Body of pancreas (tissue), 4 donors: ENCODE measurements around the gene PTCHD4. TPM values are rescaled to one million over a fixed set of nuclear protein-coding genes. Genes with fewer than 3 reads are reported as not detected.

Experiments
- ATAC-seq: fragments of 150-250 bp; one replicate; pipeline ENCODE4 v1.9.1; 2016
- DNase-seq, 4 donors: peaks; one replicate each; pipeline ENCODE4 v3.0.0-alpha.2; 2019
- H3K27ac ChIP-seq, 4 donors: fragments of 200-600 bp; sonication (generic); 1 replicate in 3 of 4; 2 replicates in 1 of 4; pipeline versions ENCODE4 v1.5.1 to v1.6.1; 2016 to 2019; ENCODE audit warnings: mild to moderate bottlenecking in 1 of 4, mixed read lengths in 1 of 4, moderate library complexity in 1 of 4
- H3K27me3 ChIP-seq, 2 donors: fragments of 200-600 bp; sonication (generic); one replicate each; pipeline ENCODE4 v1.6.0; 2016; ENCODE audit warnings: mild to moderate bottlenecking in 1 of 2
- H3K36me3 ChIP-seq, 2 donors: fragments of 200-600 bp; sonication (generic); replicated peaks in 1 of 2; 2 replicates each; pipeline ENCODE4 v1.5.1; 2016; ENCODE audit warnings: low read depth in 2 of 2; ENCODE audit not compliant: insufficient read depth in 1 of 2
- H3K4me1 ChIP-seq: fragments of 200-600 bp; sonication (generic); one replicate; pipeline ENCODE4 v1.6.0; 2016
- H3K4me3 ChIP-seq, 2 donors: fragments of 200-600 bp; sonication (generic); 1 replicate in 1 of 2; 2 replicates in 1 of 2; pipeline ENCODE4 v1.5.1; 2016 to 2019
- H3K9me3 ChIP-seq, 3 donors: fragments of 200-600 bp; sonication (generic); 1 replicate in 2 of 3; 2 replicates in 1 of 3; pipeline ENCODE4 v1.5.1; 2016
- POLR2A ChIP-seq, 3 donors: fragments of 450-650 bp; IDR thresholded peaks; one replicate each; pipeline ENCODE4 v1.6.1; 2016; ENCODE audit warnings: antibody characterized with exemption in 3 of 3, mild to moderate bottlenecking in 2 of 3
- WGBS, 2 donors: methylation state at CpG; one replicate each; pipeline ENCODE4 v1.1.5; 2017; 5-methylcytosine and 5-hydroxymethylcytosine counted together
- intact Hi-C: fragments of 100-400 bp; cut with DNase I; formaldehyde crosslinking; loops from one replicate; pipeline ENCODE4 v1.15.1; 2023
- total RNA-seq, 2 donors: library from RNA; depleted of rRNA; stranded (reverse); fragments of >200 nt; gene quantifications; one replicate each; pipeline ENCODE4 v1.1.0, GENCODE V29; 2016
- TF ChIP-seq, protein P1 (sequence below), 7 experiments: fragments of 450-650 bp in 4 of 7; fragments of 200-600 bp in 3 of 7; sonication (generic) in 3 of 7; IDR thresholded peaks; one replicate each; pipeline ENCODE4 v1.5.1; 2016 to 2019; ENCODE audit warnings: antibody characterized with exemption in 7 of 7

PTCHD4 gene
- total RNA-seq, 2 donors from 2014 or later = 0.26 TPM; not detected in 1

DNA sequence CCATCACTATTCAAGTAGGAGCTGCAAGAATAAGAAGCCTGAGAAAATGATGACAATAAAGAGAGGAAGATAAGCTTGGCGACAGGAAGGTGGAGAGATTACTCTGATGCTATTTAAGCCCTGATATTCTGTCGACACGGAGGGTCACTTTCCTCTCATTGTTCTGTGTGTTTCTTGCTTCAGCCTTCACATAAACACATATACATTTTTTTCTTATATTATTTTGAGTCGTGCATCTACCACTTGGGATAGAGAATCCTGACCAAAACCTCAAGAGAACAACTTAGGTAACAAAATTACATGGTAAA lies 10.5 kb downstream of the PTCHD4 start:
- H3K4me1 ChIP-seq = no peaks in the 10 kb centered on the region
- H3K27ac ChIP-seq = no peak overlapping the region
- H3K36me3 ChIP-seq = no peaks in the 10 kb centered on the region
- WGBS, 2 donors = 30 to 39% methylated on average over 4 of the region's 4 CpGs
- no peaks in the 10 kb centered on the region for H3K9me3 ChIP-seq
- H3K27me3 ChIP-seq = no peaks in the 10 kb centered on the region
- DNase-seq (no peak), ATAC-seq (no peak)
- H3K4me3 ChIP-seq = no peak overlapping the region
- intact Hi-C loops = no loop called here
- TF ChIP-seq, protein P1, sequence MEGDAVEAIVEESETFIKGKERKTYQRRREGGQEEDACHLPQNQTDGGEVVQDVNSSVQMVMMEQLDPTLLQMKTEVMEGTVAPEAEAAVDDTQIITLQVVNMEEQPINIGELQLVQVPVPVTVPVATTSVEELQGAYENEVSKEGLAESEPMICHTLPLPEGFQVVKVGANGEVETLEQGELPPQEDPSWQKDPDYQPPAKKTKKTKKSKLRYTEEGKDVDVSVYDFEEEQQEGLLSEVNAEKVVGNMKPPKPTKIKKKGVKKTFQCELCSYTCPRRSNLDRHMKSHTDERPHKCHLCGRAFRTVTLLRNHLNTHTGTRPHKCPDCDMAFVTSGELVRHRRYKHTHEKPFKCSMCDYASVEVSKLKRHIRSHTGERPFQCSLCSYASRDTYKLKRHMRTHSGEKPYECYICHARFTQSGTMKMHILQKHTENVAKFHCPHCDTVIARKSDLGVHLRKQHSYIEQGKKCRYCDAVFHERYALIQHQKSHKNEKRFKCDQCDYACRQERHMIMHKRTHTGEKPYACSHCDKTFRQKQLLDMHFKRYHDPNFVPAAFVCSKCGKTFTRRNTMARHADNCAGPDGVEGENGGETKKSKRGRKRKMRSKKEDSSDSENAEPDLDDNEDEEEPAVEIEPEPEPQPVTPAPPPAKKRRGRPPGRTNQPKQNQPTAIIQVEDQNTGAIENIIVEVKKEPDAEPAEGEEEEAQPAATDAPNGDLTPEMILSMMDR (IDR thresholded peaks at IDR 0.05) = no peak
- TF ChIP-seq POLR2A (IDR thresholded peaks at IDR 0.05) = no peak

DNA sequence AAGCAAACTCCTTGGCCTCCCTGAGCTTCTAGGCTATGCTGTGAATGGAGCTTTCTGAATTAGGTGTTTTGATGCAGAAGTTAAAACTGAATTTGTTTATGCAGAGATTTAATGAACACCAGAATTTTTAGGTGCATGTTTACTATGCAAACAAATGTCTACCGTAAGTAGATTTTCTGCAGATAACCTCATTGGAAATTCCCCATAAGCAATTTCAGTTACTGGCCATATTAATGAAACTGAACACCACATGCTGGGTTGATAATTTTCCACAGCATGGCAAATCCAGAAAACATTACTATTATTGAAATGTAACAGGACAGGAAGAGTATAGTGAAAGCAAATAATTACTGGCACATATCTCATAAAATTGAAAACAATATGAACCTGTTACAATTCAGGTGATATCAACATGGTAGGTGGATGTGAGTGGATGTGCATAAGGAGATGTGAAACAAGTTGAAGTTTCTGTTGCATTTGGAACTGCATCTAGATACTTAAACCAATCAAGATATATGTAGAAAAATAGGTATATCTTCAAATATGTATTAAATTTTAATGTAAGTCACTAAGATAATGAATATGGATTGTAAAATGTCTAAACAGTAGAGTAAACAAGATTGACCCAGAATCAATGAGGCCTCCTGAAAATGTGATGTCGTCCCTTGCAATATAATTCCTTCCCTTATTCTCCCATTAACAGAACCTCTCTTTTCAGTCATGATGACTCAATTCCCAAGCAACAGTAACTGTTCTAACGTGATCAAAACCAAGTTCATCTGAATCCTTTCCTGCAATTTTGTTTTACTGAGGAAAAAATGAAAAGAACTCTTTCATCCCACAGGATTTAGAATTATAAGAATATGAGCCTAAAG lies 11.0 kb downstream of the PTCHD4 start:
- ATAC-seq (no peak), DNase-seq (no peak)
- H3K4me3 ChIP-seq = no peak overlapping the region
- TF ChIP-seq, protein P1 (IDR thresholded peaks at IDR 0.05) = no peak
- TF ChIP-seq POLR2A (IDR thresholded peaks at IDR 0.05) = no peak
- intact Hi-C loops = no loop called here
- no peaks in the 10 kb centered on the region for H3K9me3 ChIP-seq
- no peaks in the 10 kb centered on the region for H3K4me1 ChIP-seq
- 26 to 33% methylated on average over 3 of the region's 3 CpGs for WGBS, 2 donors
- no peak overlapping the region for H3K27ac ChIP-seq
- H3K36me3 ChIP-seq = no peaks in the 10 kb centered on the region
- no peaks in the 10 kb centered on the region for H3K27me3 ChIP-seq

GRCh38 chr6:48098923-48099322 lies 12.1 kb downstream of the PTCHD4 start:
- H3K27ac ChIP-seq = no peak overlapping the region
- 56 to 74% methylated on average over 3 of the region's 3 CpGs for WGBS, 2 donors
- intact Hi-C loops = no loop called here
- no peaks in the 10 kb centered on the region for H3K36me3 ChIP-seq
- ATAC-seq (no peak), DNase-seq (no peak)
- TF ChIP-seq, protein P1 (IDR thresholded peaks at IDR 0.05) = no peak
- no peak for TF ChIP-seq POLR2A (IDR thresholded peaks at IDR 0.05)
- H3K27me3 ChIP-seq = no peaks in the 10 kb centered on the region
- no peaks in the 10 kb centered on the region for H3K9me3 ChIP-seq
- H3K4me3 ChIP-seq = no peak overlapping the region
- no peaks in the 10 kb centered on the region for H3K4me1 ChIP-seq

DNA sequence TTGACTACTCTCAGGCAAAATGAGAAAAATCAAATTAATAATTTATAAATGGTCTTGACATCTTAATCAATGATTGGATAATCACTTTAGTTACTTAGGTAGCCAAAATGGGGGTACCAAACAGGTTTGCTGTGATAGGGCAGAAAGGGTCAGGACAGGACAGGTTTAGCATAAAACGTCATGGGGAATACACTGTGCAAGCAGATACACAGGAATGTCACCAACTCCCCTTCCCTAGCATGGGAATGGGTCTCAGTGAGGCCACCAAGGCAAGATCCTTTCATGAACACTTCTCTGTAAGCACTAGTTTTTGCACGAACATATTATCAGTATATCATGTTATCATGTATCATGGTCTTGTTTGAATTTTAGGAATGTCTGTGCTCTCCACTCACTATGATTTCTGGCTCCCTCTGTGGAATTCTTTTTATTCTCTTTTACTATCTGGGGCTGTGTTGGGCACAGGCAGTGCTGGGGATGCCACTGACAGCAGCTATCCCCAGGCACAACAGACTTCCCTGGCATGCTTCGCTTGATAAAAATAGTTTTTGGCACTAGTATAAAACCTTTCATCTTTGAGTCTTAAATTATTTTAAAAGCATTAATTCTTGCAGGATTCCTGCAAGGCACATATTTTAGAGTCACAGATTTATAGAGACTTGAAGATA lies 18.3 kb downstream of the PTCHD4 start:
- WGBS, 2 donors = 39 to 45% methylated on average over 3 of the region's 3 CpGs
- intact Hi-C loops = no loop called here
- no peaks in the 10 kb centered on the region for H3K9me3 ChIP-seq
- no peaks in the 10 kb centered on the region for H3K4me1 ChIP-seq
- H3K4me3 ChIP-seq = no peak overlapping the region
- H3K27me3 ChIP-seq = no peaks in the 10 kb centered on the region
- ATAC-seq (no peak), DNase-seq (no peak)
- TF ChIP-seq, protein P1 (IDR thresholded peaks at IDR 0.05) = no peak
- TF ChIP-seq POLR2A (IDR thresholded peaks at IDR 0.05) = no peak
- no peak overlapping the region for H3K27ac ChIP-seq
- no peaks in the 10 kb centered on the region for H3K36me3 ChIP-seq
